H1 (cell line): ENCODE data around the gene PTPRH. TPM values are rescaled to one million over a fixed set of nuclear protein-coding genes. Genes with fewer than 3 reads are reported as not detected.

ENCODE experiments used
- CTCF ChIA-PET: fragments of 300-600 bp; sonication (Branson Sonifier 250); formaldehyde crosslinking; loops from one replicate; lab custom pipeline; 2021; ENCODE audit not compliant: partially characterized antibody; lab: Charles Lee
- POLR2A ChIA-PET: fragments of 300-600 bp; sonication (Branson Sonifier 250); formaldehyde crosslinking; loops from one replicate; lab custom pipeline; 2021; ENCODE audit warnings: inconsistent platforms; ENCODE audit not compliant: partially characterized antibody; lab: Charles Lee
- DNase-seq, 2 experiments: peaks; one replicate each; pipeline versions ENCODE4 v3.0.0 to v3.0.0-alpha.2; 2010 to 2022; ENCODE audit warnings: low spot score in 2 of 2, low read depth in 1 of 2, mixed read lengths in 1 of 2
- FAIRE-seq: peaks from 2 replicates; lab custom pipeline; 2011; peaks lifted over from hg19 to GRCh38; lab: Jason Lieb, UNC
- H2AFZ ChIP-seq: 2 replicates; pipeline ENCODE4 v1.8.1; 2012; ENCODE audit warnings: low read length, inconsistent platforms
- H2AK5ac ChIP-seq: 2 replicates; pipeline ENCODE4 v1.6.1; 2013; ENCODE audit warnings: low read depth, low read length
- H2BK120ac ChIP-seq: replicated peaks from 2 replicates; pipeline ENCODE3; 2013; ENCODE audit warnings: low read depth, low read length, inconsistent platforms
- H2BK12ac ChIP-seq: 2 replicates; pipeline ENCODE4 v1.6.1; 2013; ENCODE audit warnings: low read depth, low read length
- H2BK15ac ChIP-seq: 2 replicates; pipeline ENCODE4 v1.6.1; 2013; ENCODE audit warnings: low read length
- H2BK20ac ChIP-seq: 2 replicates; pipeline ENCODE4 v1.6.1; 2013; ENCODE audit warnings: low read length
- H2BK5ac ChIP-seq: 2 replicates; pipeline ENCODE4 v1.6.1; 2013; ENCODE audit warnings: low read depth, low read length
- H3K14ac ChIP-seq: 2 replicates; pipeline ENCODE4 v1.6.1; 2013; ENCODE audit warnings: inconsistent platforms; ENCODE audit not compliant: insufficient read length
- H3K18ac ChIP-seq: 2 replicates; pipeline ENCODE4 v1.6.1; 2013; ENCODE audit warnings: low read length; ENCODE audit errors: extremely low read depth
- H3K23ac ChIP-seq: 2 replicates; pipeline ENCODE4 v1.6.1; 2013; ENCODE audit warnings: inconsistent platforms; ENCODE audit not compliant: insufficient read length
- H3K23me2 ChIP-seq: 2 replicates; pipeline ENCODE4 v1.6.1; 2013; ENCODE audit warnings: low read depth, low read length
- H3K27ac ChIP-seq: 2 replicates; pipeline ENCODE4 v1.6.1; 2011; ENCODE audit warnings: low read depth, low read length, inconsistent platforms
- H3K27me3 ChIP-seq, 4 experiments: replicated peaks in 1 of 4; 1 replicate in 1 of 4; 2 replicates in 3 of 4; pipeline versions ENCODE4 v1.6.1 to v1.8.1; 2011 to 2013; ENCODE audit warnings: low read length in 3 of 4, mild to moderate bottlenecking in 3 of 4, inconsistent platforms in 2 of 4, mixed read lengths in 2 of 4, moderate library complexity in 1 of 4; ENCODE audit not compliant: control insufficient read depth in 3 of 4, insufficient read depth in 3 of 4; ENCODE audit errors: extremely low read depth in 1 of 4
- H3K36me3 ChIP-seq, 4 experiments: 2 replicates each; pipeline versions ENCODE4 v1.6.1 to v1.8.1; 2011 to 2013; ENCODE audit warnings: mild to moderate bottlenecking in 4 of 4, low read length in 3 of 4, moderate library complexity in 2 of 4, control low read depth in 1 of 4, inconsistent platforms in 1 of 4; ENCODE audit not compliant: insufficient read depth in 4 of 4, control insufficient read depth in 2 of 4
- H3K4ac ChIP-seq: replicated peaks from 2 replicates; pipeline ENCODE3; 2013; ENCODE audit warnings: low read length, low read depth, mixed read lengths, inconsistent platforms; ENCODE audit not compliant: insufficient read length
- H3K4me1 ChIP-seq, 4 experiments: replicated peaks in 1 of 4; 1 replicate in 1 of 4; 2 replicates in 3 of 4; pipeline versions ENCODE4 v1.6.1 to v1.8.1; 2011 to 2013; ENCODE audit warnings: low read length in 3 of 4, inconsistent platforms in 2 of 4, mixed read lengths in 1 of 4; ENCODE audit not compliant: insufficient read depth in 4 of 4, control insufficient read depth in 3 of 4
- H3K4me2 ChIP-seq, 2 experiments: 2 replicates each; pipeline versions ENCODE4 v1.6.1 to v1.8.1; 2011 to 2013; ENCODE audit warnings: low read depth in 2 of 2, low read length in 2 of 2, control low read depth in 1 of 2, inconsistent platforms in 1 of 2, mild to moderate bottlenecking in 1 of 2; ENCODE audit not compliant: insufficient read depth in 1 of 2
- H3K4me3 ChIP-seq, 4 experiments: fragments of 200-600, 300-600 bp in 1 of 4; sonication (generic), shearing (Covaris generic), sonication (Bioruptor Twin) in 1 of 4; 2 replicates each; pipeline versions ENCODE4 v1.5.1 to v1.8.1; 2011 to 2016; ENCODE audit warnings: low read length in 4 of 4, low read depth in 3 of 4, control low read depth in 2 of 4, inconsistent platforms in 2 of 4, mild to moderate bottlenecking in 2 of 4, mixed read lengths in 1 of 4, moderate library complexity in 1 of 4; ENCODE audit not compliant: insufficient read depth in 2 of 4; ENCODE audit errors: extremely low read depth in 1 of 4
- H3K56ac ChIP-seq: replicated peaks from 2 replicates; pipeline ENCODE3; 2013; ENCODE audit warnings: low read depth, mild to moderate bottlenecking, mixed read lengths, low read length, inconsistent platforms; ENCODE audit not compliant: insufficient read length
- H3K79me1 ChIP-seq: 2 replicates; pipeline ENCODE4 v1.6.1; 2013; ENCODE audit warnings: low read depth, low read length, control low read depth
- H3K79me2 ChIP-seq, 2 experiments: 2 replicates each; pipeline versions ENCODE4 v1.6.1 to v1.8.1; 2012 to 2013; ENCODE audit warnings: low read length in 2 of 2, mild to moderate bottlenecking in 2 of 2, inconsistent platforms in 1 of 2; ENCODE audit not compliant: insufficient read depth in 2 of 2, control insufficient read depth in 1 of 2
- H3K9ac ChIP-seq, 4 experiments: replicated peaks in 1 of 4; 1 replicate in 1 of 4; 2 replicates in 3 of 4; pipeline versions ENCODE4 v1.6.1 to v1.8.1; 2011 to 2013; ENCODE audit warnings: low read depth in 3 of 4, low read length in 3 of 4, control low read depth in 2 of 4, mild to moderate bottlenecking in 2 of 4, moderate library complexity in 2 of 4, inconsistent platforms in 1 of 4; ENCODE audit errors: extremely low read depth in 1 of 4
- H3K9me3 ChIP-seq, 2 experiments: 2 replicates each; pipeline versions ENCODE4 v1.6.1 to v1.8.1; 2012 to 2013; ENCODE audit warnings: mild to moderate bottlenecking in 2 of 2, moderate library complexity in 2 of 2, control low read depth in 1 of 2, inconsistent platforms in 1 of 2, low read depth in 1 of 2, low read length in 1 of 2, mixed read lengths in 1 of 2; ENCODE audit not compliant: insufficient read depth in 2 of 2
- H4K20me1 ChIP-seq, 2 experiments: replicated peaks in 1 of 2; 2 replicates each; pipeline versions ENCODE3 to v1.8.1; 2011 to 2013; ENCODE audit warnings: inconsistent platforms in 2 of 2, low read length in 2 of 2, mild to moderate bottlenecking in 1 of 2; ENCODE audit not compliant: insufficient read depth in 2 of 2, control insufficient read depth in 1 of 2
- H4K5ac ChIP-seq: 2 replicates; pipeline ENCODE4 v1.6.1; 2013; ENCODE audit warnings: low read length, low read depth, mixed read lengths, inconsistent platforms; ENCODE audit not compliant: insufficient read length
- H4K8ac ChIP-seq: 2 replicates; pipeline ENCODE4 v1.8.0; 2013; ENCODE audit warnings: mild to moderate bottlenecking, moderate library complexity, low read length, inconsistent platforms; ENCODE audit not compliant: insufficient read depth; ENCODE audit errors: extremely low read depth
- H4K91ac ChIP-seq: replicated peaks from 2 replicates; pipeline ENCODE3; 2013; ENCODE audit warnings: low read length, mixed read lengths, inconsistent platforms; ENCODE audit not compliant: insufficient read length
- SIX5 ChIP-seq: IDR thresholded peaks from 2 replicates; pipeline ENCODE4 v1.6.1; 2011; ENCODE audit warnings: mild to moderate bottlenecking, low read depth, low read length
- TCF12 ChIP-seq: IDR thresholded peaks from 2 replicates; pipeline ENCODE4 v1.6.1; 2011; ENCODE audit warnings: low read depth, mild to moderate bottlenecking, low read length
- WGBS, 2 experiments: shearing (Covaris generic) in 1 of 2; methylation state at CpG; one replicate each; pipeline versions ENCODE4 v1.1.6 to v1.1.7; 2013 to 2015; ENCODE audit warnings: low lambda C conversion rate in 2 of 2, mixed read lengths in 2 of 2, inconsistent platforms in 1 of 2, low coverage in 1 of 2, missing lambda C conversion rate in 1 of 2; ENCODE audit not compliant: insufficient replicate concordance in 2 of 2, insufficient coverage in 1 of 2, insufficient read length in 1 of 2; ENCODE audit errors: extremely low coverage in 1 of 2, missing lambda C conversion rate in 1 of 2; 5-methylcytosine and 5-hydroxymethylcytosine counted together
- polyA plus RNA-seq, 7 experiments: library from polyadenylated mRNA; depleted of rRNA in 3 of 7; stranded (reverse) in 5 of 7; unstranded in 2 of 7; fragments of >200 nt in 5 of 7; fragments of 200-250 nt in 2 of 7; gene quantifications; 1 replicate in 5 of 7; 2 replicates in 1 of 7; 4 replicates in 1 of 7; pipeline versions ENCODE4 v1.2.1 to v1.2.3, GENCODE V29; 2011 to 2013; ENCODE audit warnings: missing spikeins in 2 of 7, mixed read lengths in 2 of 7
- total RNA-seq: library from RNA; stranded (reverse); fragmentation: NEBNext Ultra II Directional; extraction: Animal tissue kit (Norgen Biotek cat#: 25700); gene quantifications from 2 replicates; pipeline ENCODE4 v1.2.1, GENCODE V29; 2021

The PTPRH gene
- total and polyA plus RNA-seq, 2 of the 8 experiments (the other 6 are each of a cell fraction or from before 2014, with no cell fraction given): 0.30 to 0.39 TPM

DNA sequence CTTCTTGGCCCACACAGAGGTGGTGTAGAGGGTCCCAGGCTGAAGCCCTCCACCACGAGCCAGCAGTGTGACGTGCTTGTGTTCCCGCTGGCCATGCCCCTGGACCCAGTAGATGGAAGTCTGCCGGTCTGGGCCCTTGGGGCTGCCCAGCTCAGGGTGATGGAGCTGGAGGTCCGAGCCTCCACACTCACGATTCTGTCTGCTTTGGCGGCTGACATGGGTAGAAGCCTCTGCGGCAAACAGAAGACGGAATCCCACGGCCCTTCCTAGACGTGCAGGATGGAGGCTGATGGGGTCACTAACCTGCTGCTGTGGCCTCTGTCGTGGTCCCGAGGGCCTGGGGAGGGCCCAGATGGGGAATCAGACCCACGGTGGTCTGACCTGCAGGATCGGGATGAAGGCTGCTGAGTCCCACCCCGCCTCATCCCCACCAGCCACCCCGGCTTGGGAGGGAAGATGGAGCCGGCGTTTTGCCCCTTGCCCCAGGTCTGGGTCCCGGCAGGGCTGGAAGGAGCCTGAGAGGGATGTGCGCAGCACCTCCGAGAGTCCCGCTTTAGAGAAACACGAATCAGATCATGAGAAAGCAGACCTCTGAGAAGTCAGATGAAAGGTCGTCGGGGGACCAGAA lies 14.9 kb upstream of the PTPRH start:
- Histone ChIP-seq H4K8ac (no peak overlapping the region), H3K18ac (no peak overlapping the region), H3K56ac (no peak overlapping the region), H4K20me1 (peaks cover 3 to 13% of the 10 kb centered on the region in 2 experiments), H2BK12ac (no peak overlapping the region), H3K36me3 (no peaks in the 10 kb centered on the region), H2AK5ac (no peak overlapping the region), H2BK15ac (no peak overlapping the region), H3K23ac (no peak overlapping the region), H2BK5ac (peak overlapping the region; percentile 83; the same call in 1 of the 2 replicates), H3K9me3 (peaks cover 4 to 6% of the 10 kb centered on the region in 2 experiments; a peak in 3 of 4 replicates), H2BK20ac (no peak overlapping the region), H4K91ac (no peak overlapping the region), H3K4me1 (no peaks in the 10 kb centered on the region), H3K14ac (no peak overlapping the region), H3K79me1 (no peaks in the 10 kb centered on the region), H3K79me2 (no peaks in the 10 kb centered on the region), H4K5ac (no peak overlapping the region), H2BK120ac (no peak overlapping the region), H3K4ac (no peak overlapping the region), H3K4me3 (no peak overlapping the region), H3K23me2 (no peaks in the 10 kb centered on the region), H3K27me3 (no peaks in the 10 kb centered on the region), H3K27ac (no peak overlapping the region), H2AFZ (no peak overlapping the region), H3K9ac (no peak overlapping the region), H3K4me2 (no peak overlapping the region)
- TF ChIP-seq SIX5 (no peak), TCF12 (no peak)
- ChIA-PET CTCF (no interaction called here), POLR2A (no interaction called here)
- 95% methylated on average over 26 of the region's 26 CpGs; no CpG with 5 or more reads in 1 of the 2 experiments for WGBS, 2 experiments
- DNase-seq (no peak), FAIRE-seq (no peak)
